ENCODE data around the gene PGM2L1.
"Not testable (repeated sequence)": the region's sequence is repeated elsewhere in the genome, so short reads cannot be mapped to it uniquely, and the experiment has no call there.

Gene PGM2L1

GRCh38 chr11:74398244-74399159 lies at the start of gene PGM2L1:
TSS of gene PGM2L1 (minus strand) at chr11:74398433. CDS start at chr11:74398161, 272 bp downstream.
- DNase-seq = peak; percentile 99

- no peak for DNase-seq
Observed at GRCh38 chr11:74447720-74448119, 49.5 kb upstream of the PGM2L1 start.

GRCh38 chr11:74446532-74446938 lies 48.3 kb upstream of the PGM2L1 start:
- no peak for DNase-seq

GRCh38 chr11:74444173-74444826 lies 46.1 kb upstream of the PGM2L1 start:
- no peak for DNase-seq

GRCh38 chr11:74443071-74443864 lies 45.0 kb upstream of the PGM2L1 start:
- no peak for DNase-seq

GRCh38 chr11:74442636-74443035 lies 44.4 kb upstream of the PGM2L1 start:
- DNase-seq = no peak

GRCh38 chr11:74438681-74439080 lies 40.4 kb upstream of the PGM2L1 start:
- DNase-seq = no peak

GRCh38 chr11:74437441-74438042 lies 39.3 kb upstream of the PGM2L1 start:
- no peak for DNase-seq

GRCh38 chr11:74434528-74434927 lies 36.3 kb upstream of the PGM2L1 start:
- DNase-seq = no peak

GRCh38 chr11:74429205-74429604 lies 31.0 kb upstream of the PGM2L1 start:
- no peak for DNase-seq

- no peak for DNase-seq
Observed at GRCh38 chr11:74427384-74427886, 29.2 kb upstream of the PGM2L1 start.

- DNase-seq = no peak
Observed at GRCh38 chr11:74425100-74425499, 26.9 kb upstream of the PGM2L1 start.

- DNase-seq = no peak
Observed at GRCh38 chr11:74418509-74418895, 20.3 kb upstream of the PGM2L1 start.

GRCh38 chr11:74417860-74418508 lies 19.8 kb upstream of the PGM2L1 start:
- no peak for DNase-seq

- DNase-seq = no peak
Observed at GRCh38 chr11:74417379-74417804, 19.2 kb upstream of the PGM2L1 start.

GRCh38 chr11:74416974-74417373 lies 18.7 kb upstream of the PGM2L1 start:
- not testable (repeated sequence) for DNase-seq

GRCh38 chr11:74412733-74413359 lies 14.6 kb upstream of the PGM2L1 start:
- DNase-seq = no peak

- no peak for DNase-seq
Observed at GRCh38 chr11:74412321-74412720, 14.1 kb upstream of the PGM2L1 start.

GRCh38 chr11:74409633-74410032 lies 11.4 kb upstream of the PGM2L1 start:
- DNase-seq = no peak

- DNase-seq = no peak
Observed at GRCh38 chr11:74403607-74404321, 5.5 kb upstream of the PGM2L1 start.

- no peak for DNase-seq
Observed at GRCh38 chr11:74400606-74401005, 2.4 kb upstream of the PGM2L1 start.

Measured in KG1 (cell line).